Subcutaneous abdominal adipose tissue (tissue), 5 donors: ENCODE results near the gene CD96.

Experiments
- H3K27ac ChIP-seq: one replicate; pipeline ENCODE4 v1.7.0; 2013; ENCODE audit warnings: low read depth, mild to moderate bottlenecking, inconsistent platforms, low read length, moderate library complexity
- H3K27me3 ChIP-seq, 5 donors: one replicate each; pipeline ENCODE4 v1.7.0; 2013; ENCODE audit warnings: low read length in 5 of 5, inconsistent platforms in 1 of 5; ENCODE audit not compliant: control insufficient read depth in 5 of 5, insufficient read depth in 4 of 5
- H3K36me3 ChIP-seq, 5 donors: one replicate each; pipeline ENCODE4 v1.7.0; 2013; ENCODE audit warnings: low read length in 5 of 5; ENCODE audit not compliant: control insufficient read depth in 5 of 5, insufficient read depth in 5 of 5
- H3K4me1 ChIP-seq, 5 donors: one replicate each; pipeline ENCODE4 v1.7.0; 2013; ENCODE audit warnings: low read length in 5 of 5, mild to moderate bottlenecking in 3 of 5, moderate library complexity in 1 of 5; ENCODE audit not compliant: control insufficient read depth in 5 of 5, insufficient read depth in 5 of 5
- H3K4me3 ChIP-seq, 5 donors: one replicate each; pipeline ENCODE4 v1.7.0; 2013; ENCODE audit warnings: low read length in 5 of 5, low read depth in 1 of 5
- H3K9ac ChIP-seq, 5 donors: one replicate each; pipeline ENCODE4 v1.7.0; 2013; ENCODE audit warnings: low read length in 5 of 5, mild to moderate bottlenecking in 4 of 5, moderate library complexity in 3 of 5
- H3K9me3 ChIP-seq, 5 donors: one replicate each; pipeline ENCODE4 v1.7.0; 2013; ENCODE audit warnings: low read length in 5 of 5; ENCODE audit not compliant: control insufficient read depth in 5 of 5
- donor health status: healthy.
- donor health status: healthy.
- donor health status: healthy.
- donor health status: healthy.
- donor health status: healthy.

CD96 gene

DNA sequence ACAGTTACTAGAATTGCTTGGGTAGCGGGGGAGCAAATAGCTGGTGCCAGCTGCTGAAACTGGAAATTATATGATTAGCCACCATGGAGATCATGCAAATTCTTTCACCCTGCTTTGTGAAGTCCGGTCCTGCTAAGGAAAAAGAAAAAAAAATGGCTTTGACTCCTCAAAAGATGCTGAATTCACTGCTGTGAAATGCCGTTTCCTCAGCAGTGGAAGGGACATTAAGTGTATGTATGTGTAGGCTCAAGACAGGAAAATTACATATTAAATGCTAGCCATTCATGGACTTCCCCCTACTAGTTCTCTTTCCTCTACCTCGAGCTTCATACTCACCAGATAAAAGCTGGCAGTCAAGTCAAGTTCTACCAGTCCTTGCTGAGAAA lies 135.0 kb downstream of the CD96 start:
- no peaks in the 10 kb centered on the region for H3K9me3 ChIP-seq
- no peaks in the 10 kb centered on the region for H3K27me3 ChIP-seq
- peaks cover 0 to 26% (median 16%) of the 10 kb centered on the region in 5 donors for H3K4me1 ChIP-seq
- no peak overlapping the region for H3K4me3 ChIP-seq
- no peaks in the 10 kb centered on the region for H3K36me3 ChIP-seq
- H3K27ac ChIP-seq = no peak overlapping the region
- H3K9ac ChIP-seq = no peak overlapping the region

DNA sequence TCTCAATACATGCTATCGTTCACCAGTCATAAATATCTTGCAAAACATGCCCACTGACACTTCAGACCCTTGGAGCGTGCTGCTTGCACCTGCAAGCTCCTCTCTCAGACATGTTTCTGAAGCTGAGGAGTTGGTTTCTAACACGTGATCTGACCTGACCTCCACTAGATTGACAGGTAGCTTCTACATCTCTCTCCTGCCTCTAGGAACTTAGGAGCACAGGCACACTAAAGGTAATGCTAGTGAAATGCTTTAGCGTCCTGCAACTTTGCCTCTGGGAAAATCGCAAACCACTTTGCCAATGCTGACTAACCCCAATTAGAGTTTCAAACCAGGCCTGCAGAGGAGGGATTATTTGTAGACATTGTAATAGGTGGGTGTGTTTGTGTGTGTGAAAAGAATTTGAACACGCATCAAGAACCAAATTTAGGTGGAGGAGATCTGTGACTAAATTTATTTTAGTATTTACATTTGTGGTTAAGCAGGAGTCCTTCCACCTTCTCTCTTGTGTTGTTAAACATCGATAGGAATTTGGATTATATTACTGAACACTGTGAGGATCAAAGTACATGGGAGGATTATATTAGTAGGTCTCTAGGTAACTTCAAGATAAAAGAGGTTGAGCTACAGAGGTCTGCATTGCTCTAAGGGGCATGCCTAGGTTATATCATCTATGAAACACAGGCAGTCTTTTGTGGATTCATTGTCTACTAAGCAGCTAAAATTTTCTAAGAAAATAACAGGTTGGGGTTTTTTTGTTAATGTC lies 139.8 kb downstream of the CD96 start:
- Histone ChIP-seq H3K9ac (no peak overlapping the region), H3K4me1 (no peaks in the 10 kb centered on the region), H3K36me3 (no peaks in the 10 kb centered on the region), H3K9me3 (no peaks in the 10 kb centered on the region), H3K27me3 (no peaks in the 10 kb centered on the region), H3K27ac (no peak overlapping the region), H3K4me3 (no peak overlapping the region)

DNA sequence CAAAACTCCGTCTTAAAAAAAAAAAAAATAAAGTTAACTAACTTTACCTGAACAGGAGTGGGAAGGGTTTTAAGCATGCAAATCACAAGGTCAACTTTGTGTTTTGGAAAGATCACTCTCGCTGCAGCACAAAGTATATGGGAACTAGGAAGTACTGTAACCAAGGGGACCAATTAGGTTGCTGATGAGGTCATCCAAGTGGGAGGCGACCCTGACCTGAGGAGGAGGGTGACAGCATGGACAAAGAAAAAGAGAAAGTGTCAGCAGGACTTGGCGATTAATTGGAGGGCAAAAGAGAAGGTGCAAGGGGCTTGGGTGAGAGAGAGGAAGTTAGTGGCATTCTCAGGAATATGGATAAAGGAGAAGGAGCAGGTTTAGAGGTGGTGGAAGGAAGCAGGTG lies 142.6 kb downstream of the CD96 start:
- Histone ChIP-seq H3K4me3 (no peak overlapping the region), H3K9me3 (no peaks in the 10 kb centered on the region), H3K27ac (no peak overlapping the region), H3K9ac (no peak overlapping the region), H3K27me3 (no peaks in the 10 kb centered on the region), H3K36me3 (no peaks in the 10 kb centered on the region), H3K4me1 (no peaks in the 10 kb centered on the region)

DNA sequence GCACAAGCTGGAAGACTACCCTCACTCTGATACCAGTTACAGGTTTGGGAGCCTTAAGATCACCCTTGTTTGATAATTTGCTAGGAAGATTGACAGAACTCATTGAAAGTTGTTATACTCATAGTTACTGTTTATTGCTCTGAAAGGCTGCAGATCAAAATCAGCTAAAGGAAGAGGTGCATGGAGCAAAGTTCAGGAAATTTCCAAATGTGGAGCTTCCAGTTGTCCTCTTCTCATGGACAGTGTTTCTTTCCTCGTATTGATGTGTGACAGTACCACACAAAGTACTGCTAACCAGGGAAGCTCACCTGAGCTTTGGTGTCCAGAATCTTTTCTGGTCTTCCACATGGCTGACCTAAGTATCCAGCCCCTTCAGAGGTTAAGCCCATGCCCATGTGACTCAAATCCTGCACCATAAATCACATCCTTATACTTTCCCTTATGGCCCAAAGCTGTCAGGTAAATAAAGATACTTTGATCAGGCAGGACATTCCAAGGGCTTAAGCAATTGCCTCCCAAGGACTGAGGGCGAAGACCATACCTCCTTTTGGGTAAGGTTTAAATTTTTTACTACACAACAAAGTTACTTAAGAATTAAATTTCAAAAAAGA lies 146.3 kb downstream of the CD96 start:
- Histone ChIP-seq H3K9me3 (no peaks in the 10 kb centered on the region), H3K9ac (no peak overlapping the region), H3K27ac (no peak overlapping the region), H3K36me3 (no peaks in the 10 kb centered on the region), H3K4me1 (no peaks in the 10 kb centered on the region), H3K27me3 (no peaks in the 10 kb centered on the region), H3K4me3 (no peak overlapping the region)

DNA sequence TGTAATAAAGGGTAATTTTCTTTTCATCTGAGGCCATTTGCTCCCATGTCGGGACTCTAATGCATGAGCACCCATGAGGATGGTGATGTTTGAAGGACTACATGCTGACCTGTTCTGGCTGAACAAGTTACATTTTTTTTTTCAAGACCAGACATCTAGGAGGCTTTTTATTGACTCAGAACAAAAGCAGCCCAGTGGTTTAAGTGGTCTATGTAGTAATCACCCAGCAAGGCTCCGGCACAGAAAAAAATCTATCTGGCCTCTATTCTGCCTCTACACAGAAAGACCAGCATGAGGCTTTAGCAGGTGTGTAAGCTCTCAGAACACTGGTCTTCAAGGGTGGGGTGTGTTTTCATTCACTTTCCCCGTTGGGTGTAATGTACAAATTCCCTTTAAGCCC lies 148.2 kb downstream of the CD96 start:
- H3K27ac ChIP-seq = no peak overlapping the region
- no peaks in the 10 kb centered on the region for H3K4me1 ChIP-seq
- H3K36me3 ChIP-seq = no peaks in the 10 kb centered on the region
- H3K9ac ChIP-seq = no peak overlapping the region
- H3K9me3 ChIP-seq = no peaks in the 10 kb centered on the region
- H3K4me3 ChIP-seq = no peak overlapping the region
- no peaks in the 10 kb centered on the region for H3K27me3 ChIP-seq

DNA sequence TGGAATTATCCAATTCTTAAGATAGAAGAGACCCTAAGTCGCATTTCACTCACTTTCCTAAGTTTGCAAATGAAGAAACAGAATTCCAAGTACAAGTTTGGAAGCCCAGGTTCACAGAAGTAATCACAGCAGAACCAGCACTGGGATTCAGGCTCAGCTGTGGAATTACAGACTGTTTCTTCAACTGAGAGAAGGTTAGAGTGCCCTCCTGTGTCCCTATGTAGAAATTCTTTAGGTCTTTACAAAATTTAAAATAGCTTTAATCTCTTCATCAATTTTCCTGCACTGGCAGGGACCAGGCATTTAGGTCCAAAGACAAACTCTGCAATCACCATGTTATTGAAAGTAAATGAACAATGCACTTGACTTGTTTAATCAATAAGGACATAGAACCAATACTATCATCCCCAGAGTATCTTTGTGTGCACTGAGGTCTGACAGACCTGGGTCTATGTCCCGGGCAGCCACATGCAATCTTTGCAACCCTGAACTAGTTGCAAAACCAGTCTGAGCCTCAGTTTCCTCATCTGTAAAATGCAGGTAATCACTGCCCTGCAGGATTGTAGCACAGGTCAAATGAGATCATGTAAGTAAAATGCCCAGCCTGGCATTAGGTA lies 149.4 kb downstream of the CD96 start:
- no peak overlapping the region for H3K9ac ChIP-seq
- H3K4me3 ChIP-seq = no peak overlapping the region

DNA sequence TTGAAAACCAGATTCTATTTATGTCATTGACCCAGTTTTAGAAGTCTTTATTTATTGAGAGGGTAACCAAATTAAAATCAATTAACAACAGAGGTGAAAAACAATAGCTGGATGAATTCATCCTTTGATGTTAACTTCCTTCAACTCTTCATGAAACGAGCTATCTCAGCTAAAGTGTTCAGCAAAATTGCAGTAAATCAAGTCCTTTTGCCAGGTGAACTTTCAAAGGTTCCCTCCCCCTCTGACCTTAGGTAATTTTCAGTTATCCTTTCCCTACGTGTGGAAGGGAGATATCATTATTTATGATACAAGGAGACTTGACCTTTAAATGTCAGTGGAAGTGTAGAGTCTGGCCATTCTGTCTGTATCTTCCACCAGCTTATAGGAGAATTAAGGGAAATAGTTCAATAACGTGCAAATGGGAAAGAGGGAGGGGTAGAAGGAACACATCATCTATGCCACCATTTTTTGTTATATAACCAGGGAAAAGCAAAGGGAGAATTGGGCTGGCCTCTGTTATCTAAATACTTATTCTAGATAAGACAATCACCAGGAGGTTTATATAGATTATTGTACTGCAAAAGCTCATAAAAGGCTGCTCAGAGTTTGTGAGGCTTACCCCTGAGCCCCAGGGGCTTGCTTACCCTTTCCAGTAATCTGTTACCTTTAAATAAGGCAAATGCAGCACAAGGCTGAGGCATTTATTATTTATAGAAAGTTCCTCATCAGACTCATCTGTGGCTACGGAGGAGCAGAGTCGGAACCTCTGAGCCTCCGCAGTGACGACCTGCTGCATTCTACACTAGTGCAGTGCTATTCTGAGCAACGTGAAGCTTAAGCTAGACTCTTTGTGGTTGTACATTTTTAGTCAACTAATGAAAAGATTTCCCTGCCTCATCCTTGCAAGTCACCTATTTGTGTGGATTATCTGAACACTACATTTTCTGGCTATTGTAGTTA lies 150.9 kb downstream of the CD96 start:
- no peak overlapping the region for H3K9ac ChIP-seq
- H3K4me3 ChIP-seq = no peak overlapping the region
- no peaks in the 10 kb centered on the region for H3K9me3 ChIP-seq
- H3K4me1 ChIP-seq = no peaks in the 10 kb centered on the region
- no peak overlapping the region for H3K27ac ChIP-seq
- H3K36me3 ChIP-seq = no peaks in the 10 kb centered on the region
- no peaks in the 10 kb centered on the region for H3K27me3 ChIP-seq

More for the DNA sequence above, 149.4 kb downstream of the CD96 start:
- no peaks in the 10 kb centered on the region for H3K9me3 ChIP-seq
- H3K27me3 ChIP-seq = no peaks in the 10 kb centered on the region
- no peaks in the 10 kb centered on the region for H3K4me1 ChIP-seq
- H3K27ac ChIP-seq = no peak overlapping the region
- no peaks in the 10 kb centered on the region for H3K36me3 ChIP-seq

DNA sequence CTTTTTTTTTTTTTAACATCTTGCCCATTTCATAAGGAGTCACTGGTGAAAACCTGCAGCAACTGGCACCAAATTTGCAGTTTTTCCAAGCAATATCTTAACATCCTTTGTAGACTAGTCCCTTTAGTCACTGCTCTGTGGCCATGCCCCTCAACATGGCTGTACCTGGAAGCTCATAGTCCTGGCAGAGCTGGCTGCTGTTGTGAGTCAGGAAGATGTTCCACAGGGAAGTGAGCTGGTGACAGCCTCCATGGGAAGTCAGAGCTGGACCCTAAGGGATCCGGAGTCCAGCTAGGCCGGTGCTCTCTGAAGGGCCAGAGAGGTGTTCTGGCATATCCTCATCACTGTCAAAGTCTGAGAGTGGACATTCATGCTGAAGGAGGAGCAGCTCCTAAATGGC lies 152.5 kb downstream of the CD96 start:
- Histone ChIP-seq H3K36me3 (no peaks in the 10 kb centered on the region), H3K27ac (no peak overlapping the region), H3K27me3 (no peaks in the 10 kb centered on the region), H3K9ac (no peak overlapping the region), H3K4me1 (no peaks in the 10 kb centered on the region), H3K9me3 (no peaks in the 10 kb centered on the region), H3K4me3 (no peak overlapping the region)

DNA sequence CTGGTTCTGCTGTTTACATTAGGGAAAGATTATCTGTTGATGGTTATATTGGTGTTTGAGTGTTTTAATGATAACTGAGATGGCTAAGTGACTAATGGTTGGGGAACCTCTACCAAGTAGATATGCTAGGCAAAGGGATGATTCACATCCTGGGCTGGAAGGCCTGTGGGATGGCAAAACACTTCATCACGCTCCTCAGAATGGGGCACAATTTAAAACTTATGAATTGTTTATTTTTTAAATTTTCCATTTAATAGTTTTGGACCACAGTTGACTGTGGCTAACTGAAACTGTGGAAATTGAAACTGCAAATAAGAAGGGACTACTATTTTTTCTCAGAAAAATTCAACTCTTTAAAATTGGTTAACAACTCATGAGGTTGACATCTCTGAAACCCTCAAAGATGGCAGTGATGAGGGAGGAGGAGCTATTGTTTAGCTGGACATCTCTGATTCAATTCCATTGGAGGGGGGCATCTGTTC lies 153.7 kb downstream of the CD96 start:
- H3K9ac ChIP-seq = no peak overlapping the region
- no peaks in the 10 kb centered on the region for H3K4me1 ChIP-seq
- H3K27ac ChIP-seq = no peak overlapping the region
- no peak overlapping the region for H3K4me3 ChIP-seq
- no peaks in the 10 kb centered on the region for H3K27me3 ChIP-seq
- no peaks in the 10 kb centered on the region for H3K36me3 ChIP-seq
- H3K9me3 ChIP-seq = no peaks in the 10 kb centered on the region
